KMS-11 (cell line): Measurements from ENCODE around the gene NGEF.

ENCODE experiments used
- H2AFZ ChIP-seq: fragments of 200-600 bp; sonication (generic); 2 replicates; pipeline ENCODE4 v1.6.1; 2016; ENCODE audit warnings: antibody characterized with exemption, mixed run types, low read depth
- H3K27ac ChIP-seq: fragments of 200-600 bp; sonication (generic); 2 replicates; pipeline ENCODE4 v1.6.1; 2016; ENCODE audit warnings: mild to moderate bottlenecking, mixed run types
- H3K27me3 ChIP-seq: fragments of 200-600 bp; sonication (generic); 2 replicates; pipeline ENCODE4 v1.6.1; 2017; ENCODE audit warnings: mild to moderate bottlenecking, low read depth, mixed run types, moderate library complexity; ENCODE audit not compliant: insufficient read depth
- H3K36me3 ChIP-seq: fragments of 200-600 bp; sonication (generic); 2 replicates; pipeline ENCODE4 v1.6.1; 2017; ENCODE audit warnings: mild to moderate bottlenecking, mixed run types; ENCODE audit not compliant: insufficient read depth
- H3K4me1 ChIP-seq: fragments of 200-600 bp; sonication (generic); 2 replicates; pipeline ENCODE4 v1.6.1; 2016; ENCODE audit warnings: mild to moderate bottlenecking, low read depth, mixed run types; ENCODE audit not compliant: poor library complexity, severe bottlenecking
- H3K4me2 ChIP-seq: fragments of 200-600 bp; sonication (generic); 2 replicates; pipeline ENCODE4 v1.7.0; 2016; ENCODE audit warnings: mild to moderate bottlenecking, mixed run types
- H3K4me3 ChIP-seq: fragments of 200-600 bp; sonication (generic); IDR thresholded peaks from 2 replicates; pipeline ENCODE4 v1.6.1; 2017; ENCODE audit warnings: low read depth, low read length, mixed read lengths; ENCODE audit not compliant: insufficient read depth
- H3K79me2 ChIP-seq: fragments of 200-600 bp; sonication (generic); 2 replicates; pipeline ENCODE4 v1.6.1; 2016; ENCODE audit warnings: low read depth, mixed run types; ENCODE audit not compliant: insufficient read depth
- H3K9ac ChIP-seq: fragments of 200-600 bp; sonication (generic); 2 replicates; pipeline ENCODE4 v1.6.1; 2016; ENCODE audit warnings: mild to moderate bottlenecking, mixed run types
- H4K20me1 ChIP-seq: fragments of 200-600 bp; sonication (generic); 2 replicates; pipeline ENCODE4 v1.6.1; 2016; ENCODE audit warnings: mild to moderate bottlenecking, mixed run types; ENCODE audit not compliant: insufficient read depth
- TF ChIP-seq, protein P1 (sequence below): fragments of 200-600 bp; sonication (generic); conservative IDR thresholded peaks from 2 replicates; pipeline ENCODE4 v1.6.1; 2017; ENCODE audit warnings: low read depth, mild to moderate bottlenecking, antibody characterized with exemption, low read length, moderate library complexity, mixed read lengths

NGEF gene

DNA sequence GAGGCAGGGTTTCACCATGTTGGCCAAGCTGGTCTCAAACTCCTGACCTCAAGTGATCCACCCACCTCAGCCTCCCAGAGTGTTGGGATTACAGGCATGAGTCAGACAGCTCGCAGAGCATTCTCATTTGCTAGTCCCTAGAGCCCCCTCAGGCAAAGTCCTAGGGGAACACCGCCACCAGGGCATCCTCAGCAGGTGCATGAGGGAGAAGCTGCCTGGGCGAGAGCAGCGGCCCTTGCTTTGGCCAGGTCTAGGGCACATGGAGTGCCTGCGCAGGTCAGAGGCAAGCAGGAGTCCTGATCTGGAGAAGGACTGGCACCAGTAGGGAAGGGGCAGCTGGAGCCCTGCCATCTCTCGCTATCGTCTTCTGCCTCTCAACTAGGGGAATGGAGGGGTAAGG lies 32.4 kb downstream of the NGEF start:
- Histone ChIP-seq H3K4me3 (no peak overlapping the region), H3K27me3 (no peaks in the 10 kb centered on the region), H2AFZ (no peak overlapping the region), H3K4me2 (no peak overlapping the region), H3K27ac (no peak overlapping the region), H3K79me2 (no peaks in the 10 kb centered on the region), H3K4me1 (no peaks in the 10 kb centered on the region), H3K36me3 (no peaks in the 10 kb centered on the region), H3K9ac (no peak overlapping the region), H4K20me1 (no peaks in the 10 kb centered on the region)
- TF ChIP-seq, protein P1, sequence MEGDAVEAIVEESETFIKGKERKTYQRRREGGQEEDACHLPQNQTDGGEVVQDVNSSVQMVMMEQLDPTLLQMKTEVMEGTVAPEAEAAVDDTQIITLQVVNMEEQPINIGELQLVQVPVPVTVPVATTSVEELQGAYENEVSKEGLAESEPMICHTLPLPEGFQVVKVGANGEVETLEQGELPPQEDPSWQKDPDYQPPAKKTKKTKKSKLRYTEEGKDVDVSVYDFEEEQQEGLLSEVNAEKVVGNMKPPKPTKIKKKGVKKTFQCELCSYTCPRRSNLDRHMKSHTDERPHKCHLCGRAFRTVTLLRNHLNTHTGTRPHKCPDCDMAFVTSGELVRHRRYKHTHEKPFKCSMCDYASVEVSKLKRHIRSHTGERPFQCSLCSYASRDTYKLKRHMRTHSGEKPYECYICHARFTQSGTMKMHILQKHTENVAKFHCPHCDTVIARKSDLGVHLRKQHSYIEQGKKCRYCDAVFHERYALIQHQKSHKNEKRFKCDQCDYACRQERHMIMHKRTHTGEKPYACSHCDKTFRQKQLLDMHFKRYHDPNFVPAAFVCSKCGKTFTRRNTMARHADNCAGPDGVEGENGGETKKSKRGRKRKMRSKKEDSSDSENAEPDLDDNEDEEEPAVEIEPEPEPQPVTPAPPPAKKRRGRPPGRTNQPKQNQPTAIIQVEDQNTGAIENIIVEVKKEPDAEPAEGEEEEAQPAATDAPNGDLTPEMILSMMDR: no peak

DNA sequence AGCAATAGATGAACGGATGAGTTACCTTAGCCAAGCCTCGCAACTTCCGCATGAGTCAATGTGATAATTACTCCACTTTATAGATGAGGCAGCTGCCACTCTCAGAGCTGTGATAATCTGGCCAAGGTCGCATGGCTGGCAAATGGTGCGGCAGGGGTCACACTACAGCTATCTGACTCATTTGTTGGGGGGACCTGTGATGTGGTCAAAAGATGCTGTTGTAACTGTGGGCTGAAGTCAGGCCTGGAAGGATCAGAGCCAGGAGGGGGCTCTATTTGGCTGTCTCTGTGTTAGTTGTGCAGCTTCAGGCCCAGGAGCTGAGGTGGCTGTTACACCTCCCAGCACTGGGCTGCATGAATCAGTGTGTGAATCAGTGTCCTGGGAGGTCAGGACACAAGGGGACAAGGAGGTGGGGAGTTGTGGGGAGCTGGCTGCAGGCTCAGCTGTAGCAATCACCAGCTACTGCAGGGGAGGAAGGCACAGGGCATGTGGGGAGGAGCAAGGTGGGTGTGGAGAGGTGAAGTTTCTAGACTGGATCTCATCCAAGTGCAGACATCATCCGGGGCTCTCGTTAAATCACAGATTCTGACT lies 33.1 kb downstream of the NGEF start:
- H3K27ac ChIP-seq: no peak overlapping the region
- H3K36me3 ChIP-seq: no peaks in the 10 kb centered on the region
- no peaks in the 10 kb centered on the region for H3K79me2 ChIP-seq
- H2AFZ ChIP-seq: no peak overlapping the region
- H3K4me2 ChIP-seq: no peak overlapping the region
- H3K27me3 ChIP-seq: no peaks in the 10 kb centered on the region
- no peaks in the 10 kb centered on the region for H4K20me1 ChIP-seq
- TF ChIP-seq, protein P1: no peak
- H3K4me1 ChIP-seq: no peaks in the 10 kb centered on the region
- H3K4me3 ChIP-seq: no peak overlapping the region
- H3K9ac ChIP-seq: no peak overlapping the region

GRCh38 chr2:232977438-232977971 lies 35.6 kb downstream of the NGEF start:
- Histone ChIP-seq H4K20me1 (no peaks in the 10 kb centered on the region), H3K4me2 (no peak overlapping the region), H2AFZ (no peak overlapping the region), H3K27me3 (no peaks in the 10 kb centered on the region), H3K36me3 (no peaks in the 10 kb centered on the region), H3K9ac (no peak overlapping the region), H3K4me3 (no peak overlapping the region), H3K4me1 (no peaks in the 10 kb centered on the region), H3K79me2 (no peaks in the 10 kb centered on the region), H3K27ac (no peak overlapping the region)
- TF ChIP-seq, protein P1: no peak

- H3K79me2 ChIP-seq: no peaks in the 10 kb centered on the region
- no peak overlapping the region for H2AFZ ChIP-seq
- no peaks in the 10 kb centered on the region for H4K20me1 ChIP-seq
- no peaks in the 10 kb centered on the region for H3K4me1 ChIP-seq
- H3K4me3 ChIP-seq: no peak overlapping the region
- no peaks in the 10 kb centered on the region for H3K36me3 ChIP-seq
- TF ChIP-seq, protein P1: no peak
- H3K4me2 ChIP-seq: no peak overlapping the region
- no peaks in the 10 kb centered on the region for H3K27me3 ChIP-seq
- no peak overlapping the region for H3K27ac ChIP-seq
- H3K9ac ChIP-seq: no peak overlapping the region
These were observed 36.2 kb downstream of the NGEF start for GRCh38 chr2:232976666-232977437.
